ENCODE results near the gene SLC35A5.

DNA sequence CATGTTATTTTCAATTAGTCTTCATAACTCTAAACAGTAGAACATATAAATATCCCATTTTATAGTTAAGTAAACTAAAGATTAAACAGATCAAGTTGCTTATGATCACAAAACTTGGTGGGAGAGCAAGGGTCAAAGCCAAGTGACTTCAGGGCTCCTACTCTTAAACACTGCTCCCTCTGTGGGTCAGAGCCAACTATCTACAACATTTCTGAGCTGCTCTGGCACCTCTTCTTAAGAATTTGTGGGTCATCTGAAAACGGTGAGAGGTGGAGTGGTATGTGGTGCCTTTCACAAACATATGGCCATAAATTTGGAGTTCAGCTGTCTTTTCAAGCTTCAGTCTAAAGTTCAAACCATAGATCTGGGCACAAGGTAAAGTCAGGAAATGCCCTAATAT lies 11.0 kb upstream of the SLC35A5 start:
- TF ChIP-seq, protein P1, sequence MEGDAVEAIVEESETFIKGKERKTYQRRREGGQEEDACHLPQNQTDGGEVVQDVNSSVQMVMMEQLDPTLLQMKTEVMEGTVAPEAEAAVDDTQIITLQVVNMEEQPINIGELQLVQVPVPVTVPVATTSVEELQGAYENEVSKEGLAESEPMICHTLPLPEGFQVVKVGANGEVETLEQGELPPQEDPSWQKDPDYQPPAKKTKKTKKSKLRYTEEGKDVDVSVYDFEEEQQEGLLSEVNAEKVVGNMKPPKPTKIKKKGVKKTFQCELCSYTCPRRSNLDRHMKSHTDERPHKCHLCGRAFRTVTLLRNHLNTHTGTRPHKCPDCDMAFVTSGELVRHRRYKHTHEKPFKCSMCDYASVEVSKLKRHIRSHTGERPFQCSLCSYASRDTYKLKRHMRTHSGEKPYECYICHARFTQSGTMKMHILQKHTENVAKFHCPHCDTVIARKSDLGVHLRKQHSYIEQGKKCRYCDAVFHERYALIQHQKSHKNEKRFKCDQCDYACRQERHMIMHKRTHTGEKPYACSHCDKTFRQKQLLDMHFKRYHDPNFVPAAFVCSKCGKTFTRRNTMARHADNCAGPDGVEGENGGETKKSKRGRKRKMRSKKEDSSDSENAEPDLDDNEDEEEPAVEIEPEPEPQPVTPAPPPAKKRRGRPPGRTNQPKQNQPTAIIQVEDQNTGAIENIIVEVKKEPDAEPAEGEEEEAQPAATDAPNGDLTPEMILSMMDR (IDR thresholded peaks at IDR 0.05; ENCODE audit: low read length), result no peak
- TF ChIP-seq EZH2 (optimal IDR thresholded peaks at IDR 0.05; ENCODE audit: low read depth, low read length), result no peak
- TF ChIP-seq EZH2phosphoT487 (IDR thresholded peaks at IDR 0.05; ENCODE audit: low read length), result no peak
